Epithelial cell of alveolus of lung (primary cell): ENCODE measurements around the gene TMEM171. TPM values are rescaled to one million over a fixed set of nuclear protein-coding genes. Genes with fewer than 3 reads are reported as not detected.

Experiments
- total RNA-seq: library from RNA; depleted of rRNA; stranded (reverse); fragments of >200 nt; gene quantifications from 2 replicates; pipeline ENCODE4 v1.2.1, GENCODE V29; 2015

TMEM171 gene
- 0.24 and 13.7 TPM in 2 replicates for total RNA-seq

DNA sequence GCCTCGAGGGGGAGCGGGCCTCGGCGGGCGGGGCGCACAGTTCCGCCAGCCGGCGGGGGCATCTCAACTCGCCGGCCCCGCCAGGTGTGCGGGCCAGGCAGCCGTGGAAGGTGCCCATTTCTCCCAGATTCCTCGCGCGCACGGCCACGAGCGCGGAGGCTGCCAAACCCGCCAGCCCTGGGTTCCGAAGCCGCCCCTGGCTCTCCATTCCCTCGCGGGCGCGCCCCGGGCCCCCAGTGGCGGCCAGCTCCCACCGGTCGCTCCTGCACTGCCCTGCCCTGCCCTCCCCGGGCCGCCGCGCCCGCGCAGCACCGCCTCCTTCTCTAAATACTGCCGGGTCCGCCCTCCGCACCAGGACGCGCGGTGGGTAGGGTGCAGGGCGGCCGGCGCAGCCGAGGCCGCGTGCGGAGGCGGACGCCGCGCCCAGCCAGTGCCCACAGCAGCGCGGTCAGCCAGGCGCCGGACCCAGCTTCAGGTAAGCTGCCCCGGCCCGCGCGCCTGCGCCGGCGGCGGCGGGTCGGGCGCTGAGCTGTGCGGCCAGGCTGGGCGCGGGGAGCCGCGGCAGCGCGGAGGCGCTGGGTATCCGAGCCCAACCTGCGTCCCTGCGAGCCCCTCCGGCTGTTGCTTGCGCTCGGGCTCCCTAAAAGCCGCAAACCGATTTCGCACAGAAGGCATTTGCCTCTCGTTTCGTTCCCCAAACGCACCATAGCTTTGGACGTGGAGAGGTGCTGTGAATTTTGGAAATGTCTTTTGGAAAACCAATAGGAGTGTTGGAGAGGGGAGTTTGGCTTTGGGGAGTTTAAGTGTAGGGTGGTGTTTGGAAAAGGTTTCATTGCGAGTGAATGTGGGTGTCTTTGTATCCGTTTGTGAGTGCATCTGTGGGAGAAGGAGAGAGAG lies at the start of gene TMEM171:
Gene TMEM171, plus strand, starts transcription at position 354 of the 897 bp plus-strand sequence. CDS start 2,799 bp downstream, outside the sequence.

DNA sequence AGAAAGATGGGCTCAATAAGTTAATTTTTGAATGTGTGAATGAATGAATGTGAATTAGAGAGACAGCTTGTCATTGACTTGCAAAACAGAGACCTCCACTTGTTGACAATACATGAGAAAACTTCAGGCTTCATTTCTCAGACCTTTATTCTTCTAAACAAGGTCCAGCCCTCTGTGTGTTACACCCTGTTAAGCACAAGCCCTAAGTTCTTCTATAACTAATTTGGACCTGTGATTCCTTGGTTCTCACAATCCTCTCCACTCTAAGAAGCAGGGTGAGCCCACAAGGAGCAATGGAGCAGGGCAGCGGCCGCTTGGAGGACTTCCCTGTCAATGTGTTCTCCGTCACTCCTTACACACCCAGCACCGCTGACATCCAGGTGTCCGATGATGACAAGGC lies 52.6 kb downstream of the TMEM171 start, which contains the start of gene TMEM174:
Gene TMEM174, plus strand, starts transcription at position 243 of the 400 bp plus-strand sequence. Its CDS starts 51 bp downstream, at position 294.

Other genes with a start within 250 kb of the TMEM171 start
- 5.8 and 11.9 TPM in 2 replicates for gene FCHO2, start 164.5 kb upstream of the TMEM171 start, total RNA-seq
- gene TMEM174, start 52.6 kb downstream of the TMEM171 start, total RNA-seq: not detected in 2 replicates